Mammary epithelial cell (primary cell): ENCODE data around the gene LRRC8B.

ENCODE experiments used
- CTCF ChIP-seq, 2 donors: IDR thresholded peaks in 1 of 2; conservative IDR thresholded peaks in 1 of 2; 2 replicates each; pipeline ENCODE4 v1.5.1; 2011 to 2012; ENCODE audit warnings: inconsistent platforms in 2 of 2, low read length in 2 of 2, mild to moderate bottlenecking in 2 of 2, control low read depth in 1 of 2, low read depth in 1 of 2; ENCODE audit not compliant: insufficient read depth in 1 of 2; ENCODE audit errors: extremely low read depth in 1 of 2
- EZH2 ChIP-seq: IDR thresholded peaks from 2 replicates; pipeline ENCODE4 v1.6.1; 2012; ENCODE audit warnings: low read length, inconsistent platforms, borderline replicate concordance

GRCh38 chr1:89635825-89636815 lies 111.5 kb downstream of the LRRC8B start:
- TF ChIP-seq EZH2 (no peak), CTCF (conservative IDR thresholded peaks at IDR 0.05 in 1 of 2, IDR thresholded peaks at IDR 0.05 in 1 of 2; ENCODE audit: extremely low read depth in 1 of 2, insufficient read depth in 1 of 2, low read depth in 1 of 2, low read length in 2 of 2) (no peak)
